ENCODE results near the gene NUDCD2. TPM values are rescaled to one million over a fixed set of nuclear protein-coding genes. Genes with fewer than 3 reads are reported as not detected.

The NUDCD2 gene
- total and polyA plus RNA-seq, 9 of the 15 experiments (the other 6 are each of a cell fraction or from before 2014, with no cell fraction given): 14.6 to 76.9 (median 32.5) TPM

DNA sequence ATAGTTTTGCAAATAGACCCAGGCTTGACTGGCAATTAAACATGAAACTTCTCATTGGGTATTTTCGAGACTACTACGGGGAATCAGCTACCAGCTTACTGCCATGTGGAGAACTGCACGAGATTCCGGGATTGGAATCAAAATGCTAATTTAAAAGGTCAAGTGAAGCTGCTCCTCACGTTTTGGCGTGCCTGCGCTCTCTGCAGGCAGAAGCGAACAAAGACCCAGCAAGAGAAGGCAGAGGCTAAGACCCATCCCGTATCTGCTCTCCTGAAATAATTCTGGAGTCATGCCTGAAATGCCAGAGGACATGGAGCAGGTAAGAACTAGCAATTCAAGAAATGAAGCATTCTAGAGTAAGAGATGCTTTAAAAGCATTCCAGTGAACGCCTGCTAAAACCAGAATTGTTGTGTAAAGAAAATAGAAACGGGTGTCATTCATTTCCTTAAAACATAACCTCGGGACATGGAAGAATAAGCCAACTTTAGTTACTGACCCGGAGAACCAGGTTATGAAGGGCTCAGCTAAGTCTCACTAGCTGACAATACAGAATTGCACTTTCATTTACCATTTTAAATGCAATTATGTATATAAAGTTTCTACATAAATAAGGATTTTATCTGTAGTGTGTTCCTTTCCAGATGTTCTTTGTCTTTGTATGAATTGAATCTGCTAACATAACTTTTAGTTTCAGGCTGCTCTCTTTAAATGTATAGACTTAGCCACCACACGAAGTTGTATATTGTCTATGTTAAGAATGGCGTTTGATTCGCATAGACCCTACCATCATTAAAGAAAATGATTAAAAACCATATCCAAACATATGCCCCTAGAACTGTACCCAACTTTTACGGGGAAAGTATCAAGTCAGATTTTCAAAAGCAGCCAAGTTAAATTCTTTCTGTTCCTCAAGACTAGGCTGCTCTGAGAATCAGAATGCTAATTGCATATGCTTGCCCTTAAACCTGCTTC lies 43.5 kb upstream of the NUDCD2 start (continued):
- TF ChIP-seq, protein P1, sequence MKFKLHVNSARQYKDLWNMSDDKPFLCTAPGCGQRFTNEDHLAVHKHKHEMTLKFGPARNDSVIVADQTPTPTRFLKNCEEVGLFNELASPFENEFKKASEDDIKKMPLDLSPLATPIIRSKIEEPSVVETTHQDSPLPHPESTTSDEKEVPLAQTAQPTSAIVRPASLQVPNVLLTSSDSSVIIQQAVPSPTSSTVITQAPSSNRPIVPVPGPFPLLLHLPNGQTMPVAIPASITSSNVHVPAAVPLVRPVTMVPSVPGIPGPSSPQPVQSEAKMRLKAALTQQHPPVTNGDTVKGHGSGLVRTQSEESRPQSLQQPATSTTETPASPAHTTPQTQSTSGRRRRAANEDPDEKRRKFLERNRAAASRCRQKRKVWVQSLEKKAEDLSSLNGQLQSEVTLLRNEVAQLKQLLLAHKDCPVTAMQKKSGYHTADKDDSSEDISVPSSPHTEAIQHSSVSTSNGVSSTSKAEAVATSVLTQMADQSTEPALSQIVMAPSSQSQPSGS (CRISPR knock-in tag; IDR thresholded peaks at IDR 0.05): no peak
- TF ChIP-seq TAF1 (IDR thresholded peaks at IDR 0.05; ENCODE audit: control insufficient read depth, extremely low read depth, insufficient read depth, low read length, severe bottlenecking) (peak; percentile 76), ELF1 (tag; IDR thresholded peaks at IDR 0.05) (peak; percentile 56; the same call in 1 of the 2 replicates), TBP (optimal IDR thresholded peaks at IDR 0.05; ENCODE audit: low read depth, low read length) (peak; percentile 79), TEAD4 (IDR thresholded peaks at IDR 0.05; ENCODE audit: low read length) (peak; percentile 58), TEAD4 (CRISPR knock-in tag; IDR thresholded peaks at IDR 0.05; ENCODE audit: borderline replicate concordance) (no peak), MTA3 (IDR thresholded peaks at IDR 0.05; ENCODE audit: borderline replicate concordance) (peak; percentile 52; the same call in 1 of the 2 replicates), CCNT2 (IDR thresholded peaks at IDR 0.05; ENCODE audit: borderline replicate concordance, extremely low read depth, insufficient read length, low read depth, low read length) (no peak)
- TF ChIP-seq, protein P2, sequence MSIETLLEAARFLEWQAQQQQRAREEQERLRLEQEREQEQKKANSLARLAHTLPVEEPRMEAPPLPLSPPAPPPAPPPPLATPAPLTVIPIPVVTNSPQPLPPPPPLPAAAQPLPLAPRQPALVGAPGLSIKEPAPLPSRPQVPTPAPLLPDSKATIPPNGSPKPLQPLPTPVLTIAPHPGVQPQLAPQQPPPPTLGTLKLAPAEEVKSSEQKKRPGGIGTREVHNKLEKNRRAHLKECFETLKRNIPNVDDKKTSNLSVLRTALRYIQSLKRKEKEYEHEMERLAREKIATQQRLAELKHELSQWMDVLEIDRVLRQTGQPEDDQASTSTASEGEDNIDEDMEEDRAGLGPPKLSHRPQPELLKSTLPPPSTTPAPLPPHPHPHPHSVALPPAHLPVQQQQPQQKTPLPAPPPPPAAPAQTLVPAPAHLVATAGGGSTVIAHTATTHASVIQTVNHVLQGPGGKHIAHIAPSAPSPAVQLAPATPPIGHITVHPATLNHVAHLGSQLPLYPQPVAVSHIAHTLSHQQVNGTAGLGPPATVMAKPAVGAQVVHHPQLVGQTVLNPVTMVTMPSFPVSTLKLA (conservative IDR thresholded peaks at IDR 0.05): peak; percentile 62 to 64; a peak in 3 of 4 replicates
- TF ChIP-seq, protein P3, sequence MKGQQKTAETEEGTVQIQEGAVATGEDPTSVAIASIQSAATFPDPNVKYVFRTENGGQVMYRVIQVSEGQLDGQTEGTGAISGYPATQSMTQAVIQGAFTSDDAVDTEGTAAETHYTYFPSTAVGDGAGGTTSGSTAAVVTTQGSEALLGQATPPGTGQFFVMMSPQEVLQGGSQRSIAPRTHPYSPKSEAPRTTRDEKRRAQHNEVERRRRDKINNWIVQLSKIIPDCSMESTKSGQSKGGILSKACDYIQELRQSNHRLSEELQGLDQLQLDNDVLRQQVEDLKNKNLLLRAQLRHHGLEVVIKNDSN (CRISPR knock-in tag; IDR thresholded peaks at IDR 0.05): no peak
- TF ChIP-seq, protein P4, sequence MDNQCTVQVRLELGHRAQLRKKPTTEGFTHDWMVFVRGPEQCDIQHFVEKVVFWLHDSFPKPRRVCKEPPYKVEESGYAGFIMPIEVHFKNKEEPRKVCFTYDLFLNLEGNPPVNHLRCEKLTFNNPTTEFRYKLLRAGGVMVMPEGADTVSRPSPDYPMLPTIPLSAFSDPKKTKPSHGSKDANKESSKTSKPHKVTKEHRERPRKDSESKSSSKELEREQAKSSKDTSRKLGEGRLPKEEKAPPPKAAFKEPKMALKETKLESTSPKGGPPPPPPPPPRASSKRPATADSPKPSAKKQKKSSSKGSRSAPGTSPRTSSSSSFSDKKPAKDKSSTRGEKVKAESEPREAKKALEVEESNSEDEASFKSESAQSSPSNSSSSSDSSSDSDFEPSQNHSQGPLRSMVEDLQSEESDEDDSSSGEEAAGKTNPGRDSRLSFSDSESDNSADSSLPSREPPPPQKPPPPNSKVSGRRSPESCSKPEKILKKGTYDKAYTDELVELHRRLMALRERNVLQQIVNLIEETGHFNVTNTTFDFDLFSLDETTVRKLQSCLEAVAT (IDR thresholded peaks at IDR 0.05): peak in 1 of 2 experiments; percentile 85; a peak in 2 of 4 replicates
- TF ChIP-seq, protein P5, sequence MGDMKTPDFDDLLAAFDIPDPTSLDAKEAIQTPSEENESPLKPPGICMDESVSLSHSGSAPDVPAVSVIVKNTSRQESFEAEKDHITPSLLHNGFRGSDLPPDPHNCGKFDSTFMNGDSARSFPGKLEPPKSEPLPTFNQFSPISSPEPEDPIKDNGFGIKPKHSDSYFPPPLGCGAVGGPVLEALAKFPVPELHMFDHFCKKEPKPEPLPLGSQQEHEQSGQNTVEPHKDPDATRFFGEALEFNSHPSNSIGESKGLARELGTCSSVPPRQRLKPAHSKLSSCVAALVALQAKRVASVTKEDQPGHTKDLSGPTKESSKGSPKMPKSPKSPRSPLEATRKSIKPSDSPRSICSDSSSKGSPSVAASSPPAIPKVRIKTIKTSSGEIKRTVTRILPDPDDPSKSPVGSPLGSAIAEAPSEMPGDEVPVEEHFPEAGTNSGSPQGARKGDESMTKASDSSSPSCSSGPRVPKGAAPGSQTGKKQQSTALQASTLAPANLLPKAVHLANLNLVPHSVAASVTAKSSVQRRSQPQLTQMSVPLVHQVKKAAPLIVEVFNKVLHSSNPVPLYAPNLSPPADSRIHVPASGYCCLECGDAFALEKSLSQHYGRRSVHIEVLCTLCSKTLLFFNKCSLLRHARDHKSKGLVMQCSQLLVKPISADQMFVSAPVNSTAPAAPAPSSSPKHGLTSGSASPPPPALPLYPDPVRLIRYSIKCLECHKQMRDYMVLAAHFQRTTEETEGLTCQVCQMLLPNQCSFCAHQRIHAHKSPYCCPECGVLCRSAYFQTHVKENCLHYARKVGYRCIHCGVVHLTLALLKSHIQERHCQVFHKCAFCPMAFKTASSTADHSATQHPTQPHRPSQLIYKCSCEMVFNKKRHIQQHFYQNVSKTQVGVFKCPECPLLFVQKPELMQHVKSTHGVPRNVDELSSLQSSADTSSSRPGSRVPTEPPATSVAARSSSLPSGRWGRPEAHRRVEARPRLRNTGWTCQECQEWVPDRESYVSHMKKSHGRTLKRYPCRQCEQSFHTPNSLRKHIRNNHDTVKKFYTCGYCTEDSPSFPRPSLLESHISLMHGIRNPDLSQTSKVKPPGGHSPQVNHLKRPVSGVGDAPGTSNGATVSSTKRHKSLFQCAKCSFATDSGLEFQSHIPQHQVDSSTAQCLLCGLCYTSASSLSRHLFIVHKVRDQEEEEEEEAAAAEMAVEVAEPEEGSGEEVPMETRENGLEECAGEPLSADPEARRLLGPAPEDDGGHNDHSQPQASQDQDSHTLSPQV (IDR thresholded peaks at IDR 0.05): peak; percentile 30; the same call in 1 of the 2 replicates

Measured in K562 (cell line).